OCI-LY7 (cell line): ENCODE results near the gene RAB8B. TPM values are rescaled to one million over a fixed set of nuclear protein-coding genes. Genes with fewer than 3 reads are reported as not detected.
"Not testable (repeated sequence)": the region's sequence is repeated elsewhere in the genome, so short reads cannot be mapped to it uniquely, and the experiment has no call there.

Source experiments
- BruUV-seq: library from RNA; stranded (reverse); fragments of 400-500 nt; replicated peaks from 2 replicates; lab custom pipeline; 2021; lab: Mats Ljungman, UMichigan
- CTCF ChIA-PET: fragments of 300-600 bp; sonication (Branson Sonifier 250); formaldehyde crosslinking; loops from one replicate; lab custom pipeline; 2022; ENCODE audit warnings: antibody characterized with exemption; ENCODE audit not compliant: unreplicated experiment; lab: Charles Lee
- POLR2A ChIA-PET: fragments of 300-600 bp; sonication (Branson Sonifier 250); formaldehyde crosslinking; loops from one replicate; lab custom pipeline; 2022; ENCODE audit warnings: antibody characterized with exemption; lab: Charles Lee
- DNase-seq: peaks from one replicate; pipeline ENCODE4 v3.0.0-alpha.2; 2015; ENCODE audit warnings: low spot score
- H2AFZ ChIP-seq: fragments of 200-600 bp; sonication (generic), shearing (Covaris generic); 2 replicates; pipeline ENCODE4 v1.6.1; 2014; ENCODE audit warnings: mild to moderate bottlenecking, antibody characterized with exemption, low read length, moderate library complexity
- H3K27ac ChIP-seq: fragments of 200-600 bp; sonication (generic); 2 replicates; pipeline ENCODE4 v1.5.1; 2014; ENCODE audit warnings: mixed run types, low read depth, mild to moderate bottlenecking, moderate library complexity, low read length, inconsistent platforms; ENCODE audit not compliant: poor library complexity, severe bottlenecking
- H3K36me3 ChIP-seq: fragments of 200-600 bp; sonication (generic); 2 replicates; pipeline ENCODE4 v1.6.1; 2014; ENCODE audit warnings: mild to moderate bottlenecking, antibody characterized with exemption, low read length, moderate library complexity, mixed read lengths; ENCODE audit not compliant: insufficient read depth
- H3K4me1 ChIP-seq: fragments of 200-600 bp; sonication (generic); 2 replicates; pipeline ENCODE4 v1.5.1; 2014; ENCODE audit warnings: mild to moderate bottlenecking, low read length; ENCODE audit not compliant: insufficient read depth, poor library complexity, severe bottlenecking
- H3K4me2 ChIP-seq: fragments of 200-600 bp; sonication (generic); 2 replicates; pipeline ENCODE4 v1.6.1; 2014; ENCODE audit warnings: mild to moderate bottlenecking, low read length
- H3K4me3 ChIP-seq: fragments of 200-600 bp; sonication (generic); 2 replicates; pipeline ENCODE4 v1.5.1; 2014; ENCODE audit warnings: mild to moderate bottlenecking, low read depth, low read length; ENCODE audit not compliant: poor library complexity, severe bottlenecking
- H3K79me2 ChIP-seq: fragments of 200-600 bp; sonication (generic); 2 replicates; pipeline ENCODE4 v1.6.1; 2016; ENCODE audit warnings: low read depth, mild to moderate bottlenecking, low read length, moderate library complexity, mixed read lengths; ENCODE audit not compliant: insufficient read depth
- H3K9me2 ChIP-seq: fragments of 200-600 bp; sonication (generic); 2 replicates; pipeline ENCODE4 v1.6.1; 2016; ENCODE audit warnings: mild to moderate bottlenecking, low read length, mixed read lengths; ENCODE audit not compliant: insufficient read depth
- H3K9me3 ChIP-seq: fragments of 200-600 bp; sonication (generic); 2 replicates; pipeline ENCODE4 v1.6.1; 2014; ENCODE audit warnings: mild to moderate bottlenecking, mixed run types, low read length, mixed read lengths
- H4K20me1 ChIP-seq: fragments of 200-600 bp; sonication (generic); 2 replicates; pipeline ENCODE4 v1.6.1; 2014; ENCODE audit warnings: mild to moderate bottlenecking, antibody characterized with exemption, low read length, moderate library complexity, mixed read lengths; ENCODE audit not compliant: insufficient read depth
- EZH2phosphoT487 ChIP-seq: fragments of 200-600 bp; sonication (generic); IDR thresholded peaks from 2 replicates; pipeline ENCODE4 v1.6.1; 2018; ENCODE audit warnings: low read depth, borderline replicate concordance, mild to moderate bottlenecking, mixed run types, antibody characterized with exemption, low read length, moderate library complexity, mixed read lengths
- intact Hi-C: fragments of 100-400 bp; cut with micrococcal nuclease; formaldehyde crosslinking; loops from one replicate; pipeline ENCODE4 v1.10.0; 2022; ENCODE audit not compliant: unreplicated experiment
- total RNA-seq, 2 experiments: library from RNA; depleted of rRNA in 1 of 2; stranded (reverse); fragments of >200 nt in 1 of 2; shearing (Covaris generic) in 1 of 2; gene quantifications; 2 replicates each; pipeline ENCODE4 v1.2.3, GENCODE V29; 2014 to 2022
- TF ChIP-seq, protein P1 (sequence below): fragments of 200-600 bp; sonication (generic); conservative IDR thresholded peaks from 2 replicates; pipeline ENCODE4 v1.5.1; 2014; ENCODE audit warnings: mild to moderate bottlenecking, antibody characterized with exemption, low read length, moderate library complexity, mixed read lengths

RAB8B gene
- total RNA-seq, 2 experiments from 2014 or later, result 4.9 to 18.6 TPM

DNA sequence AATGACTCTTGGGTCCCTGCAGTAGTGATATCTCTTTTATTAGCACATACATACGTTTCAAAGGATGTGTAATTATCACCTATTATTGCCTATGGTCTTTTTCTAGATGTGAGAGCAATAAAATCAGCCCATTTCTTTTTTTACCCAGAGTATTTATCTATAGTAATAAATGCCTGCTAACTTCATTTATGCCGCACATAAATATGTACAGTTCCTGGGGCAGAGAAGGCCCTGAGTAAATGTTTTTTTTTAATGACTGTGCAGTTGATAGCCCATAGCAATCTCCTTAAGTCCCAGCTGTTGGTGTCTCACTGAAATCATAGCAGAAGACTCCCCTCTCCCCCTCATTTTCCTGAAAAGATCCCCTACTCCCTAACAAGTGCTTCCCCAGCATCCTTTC is 16.7 kb downstream of the RAB8B start:
- POLR2A ChIA-PET, result interaction anchor here (5.4 kb wide), 1 partner anchor 11 kb away, joined by 30 read pairs; no protein-coding TSS in a partner anchor
- TF ChIP-seq, protein P1, sequence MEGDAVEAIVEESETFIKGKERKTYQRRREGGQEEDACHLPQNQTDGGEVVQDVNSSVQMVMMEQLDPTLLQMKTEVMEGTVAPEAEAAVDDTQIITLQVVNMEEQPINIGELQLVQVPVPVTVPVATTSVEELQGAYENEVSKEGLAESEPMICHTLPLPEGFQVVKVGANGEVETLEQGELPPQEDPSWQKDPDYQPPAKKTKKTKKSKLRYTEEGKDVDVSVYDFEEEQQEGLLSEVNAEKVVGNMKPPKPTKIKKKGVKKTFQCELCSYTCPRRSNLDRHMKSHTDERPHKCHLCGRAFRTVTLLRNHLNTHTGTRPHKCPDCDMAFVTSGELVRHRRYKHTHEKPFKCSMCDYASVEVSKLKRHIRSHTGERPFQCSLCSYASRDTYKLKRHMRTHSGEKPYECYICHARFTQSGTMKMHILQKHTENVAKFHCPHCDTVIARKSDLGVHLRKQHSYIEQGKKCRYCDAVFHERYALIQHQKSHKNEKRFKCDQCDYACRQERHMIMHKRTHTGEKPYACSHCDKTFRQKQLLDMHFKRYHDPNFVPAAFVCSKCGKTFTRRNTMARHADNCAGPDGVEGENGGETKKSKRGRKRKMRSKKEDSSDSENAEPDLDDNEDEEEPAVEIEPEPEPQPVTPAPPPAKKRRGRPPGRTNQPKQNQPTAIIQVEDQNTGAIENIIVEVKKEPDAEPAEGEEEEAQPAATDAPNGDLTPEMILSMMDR, result no peak
- TF ChIP-seq EZH2phosphoT487, result no peak
- no TSS peak for BruUV-seq
- CTCF ChIA-PET, result no interaction called here
- Histone ChIP-seq H3K4me1 (peaks cover 15% of the 10 kb centered on the region), H4K20me1 (no peaks in the 10 kb centered on the region; the same call in 1 of the 2 replicates), H3K79me2 (peaks cover 8% of the 10 kb centered on the region; the same call in 1 of the 2 replicates), H3K9me3 (no peaks in the 10 kb centered on the region), H3K27ac (no peak overlapping the region), H3K4me2 (no peak overlapping the region), H3K36me3 (0 out of 2 replicates have a peak, but pooled peaks cover 5% of the 10 kb centered on the region), H2AFZ (no peak overlapping the region), H3K9me2 (no peaks in the 10 kb centered on the region), H3K4me3 (no peak overlapping the region)
- no peak for DNase-seq
- intact Hi-C loops, result no loop called here

DNA sequence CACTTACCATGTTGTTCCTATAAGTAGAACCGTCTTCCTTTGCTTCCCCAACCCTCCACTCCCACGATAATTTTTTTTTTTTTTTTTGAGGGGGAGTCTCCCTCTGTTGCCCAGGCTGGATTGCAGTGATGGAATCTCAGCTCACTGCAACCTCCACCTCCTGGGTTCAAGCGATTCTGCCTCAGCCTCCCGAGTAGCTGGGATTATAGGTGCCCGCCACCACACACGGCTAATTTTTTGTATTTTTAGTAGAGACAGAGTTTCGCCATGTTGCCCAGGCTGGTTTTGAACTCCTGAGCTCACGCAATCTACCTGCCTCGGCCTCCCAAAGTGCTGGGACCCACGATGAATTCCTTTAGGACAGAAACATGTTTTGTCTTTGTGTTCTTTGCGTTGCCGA is 19.4 kb downstream of the RAB8B start:
- H3K36me3 ChIP-seq, H3K4me3 ChIP-seq, H2AFZ ChIP-seq, CTCF ChIA-PET, H3K9me3 ChIP-seq, H3K9me2 ChIP-seq, H3K4me2 ChIP-seq, H4K20me1 ChIP-seq, H3K27ac ChIP-seq, BruUV-seq, DNase-seq, intact Hi-C loops: not testable (repeated sequence)
- H3K4me1 ChIP-seq, result peaks cover 30% of the 10 kb centered on the region
- H3K79me2 ChIP-seq, result peaks cover 16% of the 10 kb centered on the region; the same call in 1 of the 2 replicates
- POLR2A ChIA-PET, result interaction anchor here (0.6 kb wide), 1 partner anchor 44 kb away, joined by 9 read pairs; no protein-coding TSS in a partner anchor

DNA sequence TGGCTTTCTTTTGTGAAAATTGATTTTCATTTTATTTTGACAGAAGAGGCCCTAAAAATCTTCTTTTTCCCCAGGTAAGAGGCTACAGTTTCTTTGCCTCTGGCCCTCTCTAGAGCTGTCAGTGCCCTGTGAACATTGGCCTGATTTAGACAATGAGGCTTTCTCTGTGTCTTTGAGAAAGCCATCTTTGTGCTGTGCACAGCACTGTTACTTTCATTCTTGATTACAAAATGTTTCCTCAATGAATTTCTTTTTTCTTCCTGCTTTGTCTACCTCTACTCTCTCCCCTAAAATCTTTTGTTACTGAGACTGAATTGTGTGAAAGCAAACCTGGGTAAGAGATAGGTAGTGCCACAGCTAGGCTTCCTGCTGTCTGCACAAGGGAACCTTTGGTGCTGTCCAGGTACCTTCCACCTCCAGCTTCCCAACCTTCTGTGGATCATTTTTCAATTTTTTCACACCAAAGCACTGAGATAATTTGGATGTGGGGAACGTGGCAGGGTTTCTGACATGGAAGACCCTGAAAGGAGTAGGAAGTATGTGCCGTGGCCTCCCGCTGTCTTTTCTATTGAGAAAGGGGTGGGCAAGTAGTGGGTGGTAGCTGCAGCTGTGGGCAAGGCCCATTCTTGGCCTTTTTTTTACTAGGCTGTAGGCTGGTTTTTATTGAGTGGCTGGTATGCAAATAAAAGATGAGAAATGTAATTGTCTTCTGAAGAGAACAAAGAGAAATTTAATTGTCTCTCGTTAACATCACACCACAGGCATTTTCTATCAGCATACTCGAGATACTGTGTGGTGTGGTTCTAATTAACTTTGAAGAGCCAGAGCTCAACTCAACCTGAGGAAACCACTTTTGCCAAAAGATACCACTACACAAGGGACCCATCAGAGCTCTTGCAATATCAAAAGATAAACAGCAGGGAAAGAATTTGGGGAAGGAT is 21.0 kb downstream of the RAB8B start:
- H3K9me2 ChIP-seq, result no peaks in the 10 kb centered on the region
- ChIA-PET CTCF (no interaction called here), POLR2A (interaction anchor here (1.0 to 1.4 kb wide), 2 partner anchors 8 to 14 kb away, joined by 3 to 5 read pairs; no protein-coding TSS in a partner anchor)
- peaks cover 38% of the 10 kb centered on the region for H3K4me1 ChIP-seq
- H3K79me2 ChIP-seq, result peaks cover 21% of the 10 kb centered on the region; the same call in 1 of the 2 replicates
- no TSS peak for BruUV-seq
- H2AFZ ChIP-seq, result no peak overlapping the region
- peak overlapping the region; percentile 51 for H3K4me2 ChIP-seq
- no peaks in the 10 kb centered on the region; the same call in 1 of the 2 replicates for H4K20me1 ChIP-seq
- H3K9me3 ChIP-seq, result no peaks in the 10 kb centered on the region
- H3K4me3 ChIP-seq, result no peak overlapping the region
- H3K36me3 ChIP-seq, result no peaks in the 10 kb centered on the region
- H3K27ac ChIP-seq, result no peak overlapping the region
- DNase-seq, result no peak
- intact Hi-C loops, result no loop called here
- no peak for TF ChIP-seq EZH2phosphoT487
